Neuronal stem cell (in vitro differentiated cells): Measurements from ENCODE around the gene DLG2.

ENCODE experiments used
- DNase-seq: peaks from one replicate; pipeline ENCODE4 v3.0.0-alpha.2; 2013; ENCODE audit warnings: low spot score
- H2AFZ ChIP-seq: one replicate; pipeline ENCODE4 v1.6.1; 2013; ENCODE audit warnings: mild to moderate bottlenecking, low read length, inconsistent platforms
- H2AK5ac ChIP-seq: 2 replicates; pipeline ENCODE4 v1.6.1; 2013; ENCODE audit warnings: low read depth, mild to moderate bottlenecking, inconsistent platforms, low read length, moderate library complexity, mixed read lengths
- H2BK120ac ChIP-seq: 2 replicates; pipeline ENCODE4 v1.6.1; 2013; ENCODE audit warnings: low read depth, mild to moderate bottlenecking, inconsistent platforms, low read length, moderate library complexity, mixed read lengths
- H2BK12ac ChIP-seq: one replicate; pipeline ENCODE4 v1.6.1; 2013; ENCODE audit warnings: low read length, inconsistent platforms
- H2BK15ac ChIP-seq: 2 replicates; pipeline ENCODE4 v1.6.1; 2013; ENCODE audit warnings: mild to moderate bottlenecking, low read length, inconsistent platforms, mixed read lengths
- H2BK5ac ChIP-seq: one replicate; pipeline ENCODE4 v1.6.1; 2013; ENCODE audit warnings: inconsistent platforms, mild to moderate bottlenecking, low read length, moderate library complexity
- H3K14ac ChIP-seq: one replicate; pipeline ENCODE4 v1.6.1; 2013; ENCODE audit warnings: low read length, inconsistent platforms
- H3K18ac ChIP-seq: 2 replicates; pipeline ENCODE4 v1.6.1; 2013; ENCODE audit warnings: low read length, inconsistent platforms
- H3K23ac ChIP-seq: 2 replicates; pipeline ENCODE4 v1.6.1; 2013; ENCODE audit warnings: low read depth, mild to moderate bottlenecking, mixed read lengths, low read length, inconsistent platforms; ENCODE audit not compliant: poor library complexity
- H3K27ac ChIP-seq: replicated peaks from 3 replicates; pipeline ENCODE4 v1.5.1; 2013; ENCODE audit warnings: low read length, inconsistent platforms
- H3K27me3 ChIP-seq, 3 experiments: 2 replicates each; pipeline ENCODE4 v1.6.1; 2013; ENCODE audit warnings: low read length in 3 of 3, mild to moderate bottlenecking in 2 of 3, inconsistent platforms in 1 of 3, low read depth in 1 of 3, mixed read lengths in 1 of 3, moderate library complexity in 1 of 3; ENCODE audit not compliant: control insufficient read depth in 3 of 3, insufficient read depth in 3 of 3
- H3K36me3 ChIP-seq, 2 donors: replicated peaks in 1 of 2; 2 replicates each; pipeline ENCODE4 v1.6.1; 2013; ENCODE audit warnings: low read length in 2 of 2; ENCODE audit not compliant: control insufficient read depth in 2 of 2, insufficient read depth in 2 of 2
- H3K4ac ChIP-seq: 2 replicates; pipeline ENCODE4 v1.6.1; 2013; ENCODE audit warnings: inconsistent platforms, mild to moderate bottlenecking, low read length, moderate library complexity
- H3K4me1 ChIP-seq, 2 donors: 1 replicate in 1 of 2; 2 replicates in 1 of 2; pipeline ENCODE4 v1.6.1; 2013; ENCODE audit warnings: low read length in 2 of 2, low read depth in 1 of 2; ENCODE audit not compliant: control insufficient read depth in 2 of 2, insufficient read depth in 1 of 2
- H3K4me2 ChIP-seq: one replicate; pipeline ENCODE4 v1.6.1; 2013; ENCODE audit warnings: mild to moderate bottlenecking, low read length, inconsistent platforms; ENCODE audit not compliant: insufficient read depth, poor library complexity, severe bottlenecking
- H3K4me3 ChIP-seq, 2 donors: 2 replicates each; pipeline ENCODE4 v1.5.1; 2013; ENCODE audit warnings: low read length in 2 of 2, mild to moderate bottlenecking in 2 of 2, inconsistent platforms in 1 of 2, moderate library complexity in 1 of 2
- H3K79me1 ChIP-seq: one replicate; pipeline ENCODE4 v1.6.1; 2013; ENCODE audit warnings: low read depth, mild to moderate bottlenecking, inconsistent platforms, low read length, moderate library complexity
- H3K9ac ChIP-seq: one replicate; pipeline ENCODE4 v1.6.1; 2013; ENCODE audit warnings: mild to moderate bottlenecking, low read depth, low read length, inconsistent platforms; ENCODE audit not compliant: poor library complexity
- H3K9me3 ChIP-seq, 2 donors: replicated peaks in 1 of 2; 2 replicates each; pipeline versions ENCODE3 to v1.6.1; 2013; ENCODE audit warnings: low read length in 2 of 2, mild to moderate bottlenecking in 2 of 2, inconsistent platforms in 1 of 2, low read depth in 1 of 2, mixed read lengths in 1 of 2, moderate library complexity in 1 of 2; ENCODE audit not compliant: control insufficient read depth in 2 of 2, insufficient read depth in 1 of 2
- H4K8ac ChIP-seq: one replicate; pipeline ENCODE4 v1.6.1; 2013; ENCODE audit warnings: low read depth, mild to moderate bottlenecking, inconsistent platforms, low read length, moderate library complexity
- H4K91ac ChIP-seq: one replicate; pipeline ENCODE4 v1.6.1; 2013; ENCODE audit warnings: low read length, low read depth, mild to moderate bottlenecking, inconsistent platforms; ENCODE audit not compliant: poor library complexity
- WGBS, 2 donors: extraction: QIAGEN DNeasy Blood & Tissue Kit; methylation state at CpG; one replicate each; pipeline ENCODE4 v1.1.7; 2013; ENCODE audit warnings: missing lambda C conversion rate in 2 of 2, mixed read lengths in 1 of 2; ENCODE audit not compliant: insufficient read length in 2 of 2, insufficient replicate concordance in 1 of 2; ENCODE audit errors: extremely low coverage in 2 of 2; 5-methylcytosine and 5-hydroxymethylcytosine counted together

The DLG2 gene

GRCh38 chr11:84035645-84036044, 1591.5 kb downstream of the DLG2 start:
- H3K36me3 ChIP-seq = no peaks in the 10 kb centered on the region
- no peak overlapping the region for H3K4me2 ChIP-seq
- H3K4me3 ChIP-seq = no peak overlapping the region
- no peak overlapping the region for H2BK15ac ChIP-seq
- no peak overlapping the region for H2AK5ac ChIP-seq
- H3K9ac ChIP-seq = no peak overlapping the region
- H3K27ac ChIP-seq = no peak overlapping the region
- H3K18ac ChIP-seq = no peak overlapping the region
- H2BK12ac ChIP-seq = no peak overlapping the region
- no peak overlapping the region for H3K23ac ChIP-seq
- DNase-seq = no peak
- no peak overlapping the region for H2BK120ac ChIP-seq
- no peak overlapping the region for H3K14ac ChIP-seq
- H4K8ac ChIP-seq = no peak overlapping the region
- H4K91ac ChIP-seq = no peak overlapping the region
- H3K9me3 ChIP-seq = no peaks in the 10 kb centered on the region
- H3K4me1 ChIP-seq = no peaks in the 10 kb centered on the region
- no CpG with 5 or more reads among the region's 2 CpGs for WGBS, 2 donors
- H3K4ac ChIP-seq = no peak overlapping the region
- no peak overlapping the region for H2AFZ ChIP-seq
- no peak overlapping the region for H2BK5ac ChIP-seq
- peaks cover 0 to 1% (median 0%) of the 10 kb centered on the region in 3 experiments for H3K27me3 ChIP-seq
- no peaks in the 10 kb centered on the region for H3K79me1 ChIP-seq

- Histone ChIP-seq H3K79me1 (no peaks in the 10 kb centered on the region), H3K9me3 (no peaks in the 10 kb centered on the region), H4K91ac (no peak overlapping the region), H3K9ac (no peak overlapping the region), H2AK5ac (no peak overlapping the region), H3K4me3 (no peak overlapping the region), H2BK12ac (no peak overlapping the region), H3K14ac (no peak overlapping the region), H2BK120ac (no peak overlapping the region), H2BK15ac (no peak overlapping the region), H3K4me2 (no peak overlapping the region), H3K23ac (no peak overlapping the region), H3K36me3 (no peaks in the 10 kb centered on the region), H3K27ac (no peak overlapping the region), H2AFZ (no peak overlapping the region), H2BK5ac (no peak overlapping the region), H3K4ac (no peak overlapping the region), H3K4me1 (no peaks in the 10 kb centered on the region), H3K18ac (no peak overlapping the region), H3K27me3 (peaks cover 0 to 1% (median 0%) of the 10 kb centered on the region in 3 experiments), H4K8ac (no peak overlapping the region)
- no peak for DNase-seq
These were observed 1592.7 kb downstream of the DLG2 start for GRCh38 chr11:84034484-84034883.

- Histone ChIP-seq H3K18ac (no peak overlapping the region), H4K8ac (no peak overlapping the region), H3K4me1 (peaks cover 8 to 20% of the 10 kb centered on the region in 2 donors), H3K4me2 (no peak overlapping the region), H3K14ac (no peak overlapping the region), H2AK5ac (no peak overlapping the region), H3K4me3 (no peak overlapping the region), H2AFZ (no peak overlapping the region), H3K79me1 (no peaks in the 10 kb centered on the region), H3K27me3 (no peaks in the 10 kb centered on the region), H2BK15ac (no peak overlapping the region), H3K4ac (no peak overlapping the region), H3K27ac (no peak overlapping the region), H3K36me3 (no peaks in the 10 kb centered on the region), H2BK5ac (no peak overlapping the region), H4K91ac (no peak overlapping the region), H3K9ac (no peak overlapping the region), H2BK12ac (no peak overlapping the region), H3K23ac (no peak overlapping the region), H3K9me3 (peaks cover 0 to 3% of the 10 kb centered on the region in 2 donors), H2BK120ac (no peak overlapping the region)
- DNase-seq = no peak
- WGBS, 2 donors = no CpG with 5 or more reads among the region's 1 CpG
These were observed 1602.9 kb downstream of the DLG2 start for GRCh38 chr11:84024266-84024665.

GRCh38 chr11:84022695-84023094, 1604.4 kb downstream of the DLG2 start:
- Histone ChIP-seq H3K4me1 (peaks cover 8 to 20% of the 10 kb centered on the region in 2 donors), H3K27ac (peak overlapping the region; percentile 35), H2AK5ac (no peak overlapping the region), H3K4me3 (no peak overlapping the region), H2BK120ac (no peak overlapping the region), H3K14ac (no peak overlapping the region), H2BK12ac (no peak overlapping the region), H3K4me2 (no peak overlapping the region), H3K23ac (no peak overlapping the region), H3K79me1 (no peaks in the 10 kb centered on the region), H2BK15ac (no peak overlapping the region), H4K91ac (no peak overlapping the region), H2BK5ac (no peak overlapping the region), H4K8ac (no peak overlapping the region), H3K4ac (no peak overlapping the region), H2AFZ (no peak overlapping the region), H3K18ac (no peak overlapping the region), H3K27me3 (no peaks in the 10 kb centered on the region), H3K36me3 (no peaks in the 10 kb centered on the region), H3K9me3 (peaks cover 0 to 3% of the 10 kb centered on the region in 2 donors), H3K9ac (no peak overlapping the region)
- DNase-seq = no peak
